Right ventricle myocardium inferior (tissue), 1 donor: Measurements from ENCODE around the gene APBB1IP. TPM values are rescaled to one million over a fixed set of nuclear protein-coding genes. Genes with fewer than 3 reads are reported as not detected.
"Not testable (repeated sequence)": the region's sequence is repeated elsewhere in the genome, so short reads cannot be mapped to it uniquely, and the experiment has no call there.

ENCODE experiments used
- ATAC-seq: fragments of 200-7000 bp; cut with Tn5 transposase; one replicate; pipeline ENCODE4 v1.9.1; 2020; ENCODE audit warnings: mild to moderate bottlenecking, moderate library complexity
- DNase-seq: peaks from one replicate; pipeline ENCODE4 v3.0.0; 2021; ENCODE audit errors: missing footprints
- intact Hi-C: fragments of 100-400 bp; cut with DNase I; formaldehyde crosslinking; loops from one replicate; pipeline ENCODE4 v1.11.0; 2022
- total RNA-seq: library from RNA; stranded (reverse); fragmentation: NEBNext Ultra II Directional; extraction: Animal tissue kit (Norgen Biotek cat#: 25700); gene quantifications from one replicate; pipeline ENCODE4 v1.2.1, GENCODE V29; 2021
- donor health status: DM: no; HTN: yes; CAD: no; lungs with severe emphysema.

The APBB1IP gene
- total RNA-seq, 1 donor from 2014 or later: 4.8 TPM

DNA sequence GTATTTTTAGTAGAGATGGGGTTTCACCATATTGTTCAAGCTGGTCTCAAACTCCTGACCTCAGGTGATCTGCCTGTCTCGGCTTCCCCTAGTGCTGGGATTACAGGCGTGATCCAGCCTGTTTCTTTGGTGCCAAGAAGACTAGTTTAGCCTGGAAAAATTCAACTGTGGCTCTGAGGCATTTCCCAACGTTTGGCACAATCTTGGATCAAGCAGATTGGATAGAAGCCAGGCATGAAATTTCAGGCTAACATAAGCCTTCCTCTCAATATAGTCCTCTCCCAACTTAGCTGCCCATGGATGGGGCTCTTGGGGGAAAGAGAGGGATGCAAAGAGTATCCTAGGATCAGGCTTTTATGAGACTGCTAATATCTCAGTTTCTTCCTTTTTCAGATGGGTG lies 53.8 kb downstream of the APBB1IP start:
- intact Hi-C loops: no loop called here
- no peak for DNase-seq
- peak; percentile 20 for ATAC-seq

DNA sequence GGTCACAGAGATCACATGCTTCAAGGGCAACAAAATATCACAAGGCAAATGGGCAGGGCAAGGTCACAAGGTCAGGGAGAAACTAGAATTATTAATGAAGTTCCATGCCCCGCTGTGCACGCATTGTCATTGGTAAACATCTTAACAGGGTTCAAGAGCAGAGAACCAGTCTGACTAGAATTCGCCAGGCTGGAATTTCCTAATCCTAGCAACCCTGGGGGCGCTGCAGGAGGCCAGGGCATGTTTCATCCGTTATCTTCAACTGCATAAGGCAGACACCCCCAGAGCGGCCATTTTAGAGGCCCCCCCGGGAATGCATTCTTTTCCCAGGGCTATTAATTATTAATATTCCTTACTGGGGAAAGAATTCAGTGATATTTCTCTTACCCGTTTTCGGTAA lies 54.6 kb downstream of the APBB1IP start:
- ATAC-seq, intact Hi-C loops, DNase-seq: not testable (repeated sequence)

DNA sequence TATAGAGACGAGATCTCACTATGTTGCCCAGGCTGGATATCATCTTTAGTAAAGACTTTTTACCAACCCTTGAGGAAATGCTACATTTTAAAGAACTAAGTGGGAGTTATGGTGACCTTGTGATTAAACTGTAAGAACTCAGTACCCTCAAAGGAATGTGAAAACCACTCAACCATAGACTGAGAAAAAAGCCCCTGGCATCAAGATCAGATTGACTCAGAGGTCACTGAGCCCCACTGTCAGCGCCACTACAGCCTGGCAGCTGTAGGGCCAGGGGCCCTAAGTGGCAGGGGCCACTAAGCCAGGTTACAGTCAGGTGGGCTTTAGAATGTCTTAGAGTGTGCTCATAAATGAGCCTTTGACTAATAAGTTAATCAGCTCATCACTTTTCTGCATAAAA lies 55.9 kb downstream of the APBB1IP start:
- DNase-seq (no peak), ATAC-seq (no peak)
- intact Hi-C loops: no loop called here

DNA sequence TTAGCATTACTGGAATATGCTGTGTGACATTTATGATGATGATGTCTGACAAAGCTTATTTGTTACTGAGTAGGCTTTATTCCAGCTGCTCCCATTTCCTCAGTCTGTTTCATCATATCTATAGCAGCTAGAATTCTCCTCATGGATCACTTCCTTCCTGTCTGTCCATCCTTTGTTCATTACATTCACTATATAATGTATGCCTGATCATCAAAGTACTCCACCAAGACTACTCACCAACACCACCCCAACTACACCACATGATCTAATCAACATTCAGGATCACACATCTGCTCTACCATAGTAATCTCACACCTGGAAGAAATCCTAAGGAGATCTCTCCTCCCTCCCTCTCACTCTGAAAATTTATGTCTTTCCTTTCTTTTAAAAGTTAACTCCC lies 61.3 kb downstream of the APBB1IP start:
- DNase-seq: no peak
- ATAC-seq: no peak
- intact Hi-C loops: no loop called here

DNA sequence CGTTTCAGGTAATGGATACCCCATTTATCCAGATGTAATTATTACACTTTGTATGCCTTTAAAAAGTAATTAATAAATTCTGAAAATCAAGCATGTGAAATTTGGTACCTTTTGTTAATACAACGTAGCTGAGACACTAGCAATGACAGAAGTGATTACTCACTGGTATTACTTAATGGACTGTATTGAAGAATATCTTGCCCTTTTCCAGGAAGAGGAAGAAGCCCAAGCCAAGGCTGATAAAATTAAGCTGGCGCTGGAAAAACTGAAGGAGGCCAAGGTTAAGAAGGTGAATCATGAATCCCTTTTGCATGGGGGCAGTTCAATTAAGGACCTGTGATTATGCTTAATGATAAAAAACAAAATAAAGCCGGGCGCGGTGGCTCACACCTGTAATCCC lies 64.8 kb downstream of the APBB1IP start:
- ATAC-seq: no peak
- DNase-seq: no peak
- intact Hi-C loops: no loop called here

DNA sequence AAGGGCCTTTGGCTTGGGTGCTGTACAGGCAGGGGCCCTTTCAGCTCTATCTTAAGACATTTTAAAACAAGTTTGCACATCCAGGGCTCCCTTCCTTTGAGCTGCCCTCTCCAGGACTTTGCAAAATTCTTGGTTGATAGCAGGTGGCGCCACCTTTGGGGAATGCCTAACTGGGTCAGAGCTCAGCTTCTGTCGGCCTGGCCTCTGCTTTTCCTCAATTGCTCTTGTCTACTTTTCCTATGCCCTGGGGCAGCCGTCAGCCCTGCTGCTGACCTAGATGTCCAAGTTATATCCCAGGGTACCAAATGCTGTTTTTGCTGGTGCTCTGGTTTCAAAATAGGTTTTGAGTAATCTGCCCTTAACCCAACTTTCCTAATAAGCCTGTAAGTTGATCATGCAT lies 65.8 kb downstream of the APBB1IP start:
- DNase-seq (no peak), ATAC-seq (no peak)
- intact Hi-C loops: no loop called here

DNA sequence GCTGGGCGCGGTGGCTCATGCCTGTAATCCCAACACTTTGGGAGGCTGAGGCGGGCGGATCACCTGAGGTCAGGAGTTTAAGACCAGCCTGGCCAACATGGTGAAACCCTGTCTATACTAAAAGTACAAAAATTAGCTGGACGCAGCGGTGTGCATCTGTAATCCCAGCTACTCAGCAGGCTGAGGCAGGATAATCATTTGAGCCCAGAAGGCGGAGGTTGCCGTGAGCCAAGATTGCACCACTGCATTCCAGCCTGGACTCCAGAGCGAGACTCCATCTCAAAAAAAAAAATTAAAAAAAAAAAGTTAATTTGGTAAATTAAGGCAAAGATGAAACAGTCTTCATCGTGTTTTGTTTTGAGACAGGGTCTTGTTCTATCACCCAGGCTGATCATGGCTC lies 66.3 kb downstream of the APBB1IP start:
- DNase-seq, intact Hi-C loops, ATAC-seq: not testable (repeated sequence)

DNA sequence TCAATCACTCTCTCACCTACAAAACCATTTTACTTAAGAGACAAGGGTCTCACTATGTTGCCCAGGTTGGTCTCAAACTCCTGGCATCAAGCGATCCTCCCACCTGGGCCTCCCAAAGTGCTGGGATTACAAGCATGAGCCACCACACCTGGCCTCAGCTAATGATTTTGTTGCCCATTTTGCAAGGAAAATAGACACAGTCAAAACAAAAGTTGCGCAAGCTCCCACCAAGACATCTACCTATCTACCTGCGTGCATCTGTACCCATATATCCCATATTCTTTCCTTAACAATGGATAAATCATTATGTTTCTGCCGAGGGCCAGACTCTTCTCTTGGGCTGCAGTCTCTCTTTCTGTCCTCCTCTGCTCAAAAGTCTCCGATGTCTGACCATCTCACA lies 67.3 kb downstream of the APBB1IP start:
- no peak for ATAC-seq
- no peak for DNase-seq
- intact Hi-C loops: loop anchor here (5.0 kb wide), 1 partner anchor 363 kb away; no protein-coding TSS in a partner anchor

DNA sequence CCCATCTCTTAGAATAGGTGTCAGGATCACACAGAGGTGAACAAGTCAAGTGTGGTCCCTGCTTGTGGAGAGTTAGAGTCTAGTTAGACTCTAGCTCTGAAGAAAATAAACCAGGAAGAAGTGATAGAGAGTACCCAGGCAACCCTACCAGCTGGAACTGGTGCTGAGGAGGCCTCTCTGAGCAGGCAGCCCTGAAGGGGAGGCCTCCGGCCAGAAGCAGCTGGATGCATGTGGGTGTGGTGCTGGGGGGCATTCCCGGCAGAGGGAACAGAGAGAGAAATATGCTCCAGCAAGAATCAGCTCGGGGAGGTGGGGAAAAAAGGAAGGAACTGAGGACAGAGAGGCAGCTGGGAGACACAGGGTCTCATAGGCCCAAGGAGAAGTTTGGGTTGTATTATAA lies 68.6 kb downstream of the APBB1IP start:
- intact Hi-C loops: loop anchor here (5.0 kb wide), 1 partner anchor 364 kb away; no protein-coding TSS in a partner anchor
- DNase-seq (no peak), ATAC-seq (no peak)

DNA sequence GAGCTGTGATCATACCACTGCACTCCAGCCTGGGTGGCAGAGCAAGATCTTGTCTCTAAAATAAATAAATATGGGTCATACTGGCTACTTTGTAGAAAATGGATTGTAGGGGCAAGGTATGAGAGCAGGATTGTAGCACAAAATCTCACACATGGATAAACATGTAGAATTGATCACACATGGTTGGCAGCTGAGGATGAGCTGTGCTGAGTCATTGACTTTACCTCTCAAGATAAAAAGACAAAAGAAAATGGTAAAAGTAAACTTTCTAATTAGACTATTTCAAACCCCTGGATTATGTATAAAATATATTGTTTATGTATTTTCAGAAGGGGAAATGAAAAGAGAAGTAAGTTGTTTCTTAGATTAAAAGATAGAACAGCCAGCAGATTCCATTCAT lies 69.3 kb downstream of the APBB1IP start:
- intact Hi-C loops: loop anchor here (5.0 kb wide), 1 partner anchor 365 kb away; no protein-coding TSS in a partner anchor
- no peak for ATAC-seq
- DNase-seq: no peak

DNA sequence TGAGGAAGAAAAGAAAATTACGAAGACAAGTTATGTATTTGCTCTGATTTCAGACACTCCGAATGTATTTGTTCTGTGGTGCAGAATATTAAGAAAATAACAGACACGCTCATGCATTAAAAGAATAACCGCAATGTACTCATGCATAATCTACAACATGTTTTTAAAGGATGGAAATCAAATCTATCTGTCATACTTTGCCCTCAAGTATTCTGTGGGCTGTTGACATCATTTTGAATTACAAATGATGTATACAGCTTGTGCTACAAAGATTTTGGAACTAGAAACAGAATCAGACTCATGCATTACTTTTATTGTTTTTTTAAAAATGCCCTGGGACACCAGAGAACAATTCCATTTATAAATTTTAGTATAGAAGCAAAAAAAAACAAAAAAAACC lies 69.9 kb downstream of the APBB1IP start:
- ATAC-seq (no peak), DNase-seq (no peak)
- intact Hi-C loops: loop anchor here (5.0 kb wide), 1 partner anchor 366 kb away; no protein-coding TSS in a partner anchor

DNA sequence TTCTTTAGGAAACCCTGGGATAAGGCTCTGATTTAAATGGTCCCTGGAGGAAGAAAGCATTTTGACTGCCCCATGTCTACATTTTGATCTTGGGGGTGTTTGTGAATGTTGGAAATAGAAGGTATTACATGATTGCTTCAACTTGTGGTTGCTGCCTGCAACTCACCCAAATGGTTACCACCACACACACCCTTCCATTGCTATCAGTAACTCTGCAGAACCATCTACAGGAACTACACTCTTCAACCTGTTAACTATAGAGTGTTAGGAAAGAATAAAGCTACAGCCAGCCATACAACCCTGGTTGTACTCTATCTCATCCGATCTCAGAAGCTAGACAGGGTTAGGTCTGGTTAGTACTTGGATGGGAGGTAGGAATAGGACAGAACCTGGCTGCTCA lies 71.2 kb downstream of the APBB1IP start:
- DNase-seq (no peak), ATAC-seq (no peak)
- intact Hi-C loops: loop anchor here (5.0 kb wide), 1 partner anchor 367 kb away; no protein-coding TSS in a partner anchor

DNA sequence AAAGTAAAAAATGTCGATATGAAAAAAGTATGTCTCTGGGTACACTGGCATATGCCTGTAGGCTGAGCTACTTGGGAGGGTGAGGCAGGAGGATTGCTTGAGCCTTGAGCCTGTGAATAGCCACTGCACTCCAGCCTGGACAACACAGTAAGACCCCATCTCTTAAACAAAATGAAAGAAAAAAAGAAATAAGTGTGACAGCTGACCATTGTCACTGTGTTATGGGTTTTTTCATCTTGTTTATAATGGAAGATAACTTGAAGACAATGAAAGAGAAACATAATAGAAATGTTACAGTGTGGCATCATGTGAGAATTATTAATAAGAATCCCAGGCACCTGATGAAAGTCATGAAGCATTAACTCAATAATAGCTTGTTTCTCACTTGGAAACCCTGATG lies 75.0 kb downstream of the APBB1IP start:
- no peak for DNase-seq

DNA sequence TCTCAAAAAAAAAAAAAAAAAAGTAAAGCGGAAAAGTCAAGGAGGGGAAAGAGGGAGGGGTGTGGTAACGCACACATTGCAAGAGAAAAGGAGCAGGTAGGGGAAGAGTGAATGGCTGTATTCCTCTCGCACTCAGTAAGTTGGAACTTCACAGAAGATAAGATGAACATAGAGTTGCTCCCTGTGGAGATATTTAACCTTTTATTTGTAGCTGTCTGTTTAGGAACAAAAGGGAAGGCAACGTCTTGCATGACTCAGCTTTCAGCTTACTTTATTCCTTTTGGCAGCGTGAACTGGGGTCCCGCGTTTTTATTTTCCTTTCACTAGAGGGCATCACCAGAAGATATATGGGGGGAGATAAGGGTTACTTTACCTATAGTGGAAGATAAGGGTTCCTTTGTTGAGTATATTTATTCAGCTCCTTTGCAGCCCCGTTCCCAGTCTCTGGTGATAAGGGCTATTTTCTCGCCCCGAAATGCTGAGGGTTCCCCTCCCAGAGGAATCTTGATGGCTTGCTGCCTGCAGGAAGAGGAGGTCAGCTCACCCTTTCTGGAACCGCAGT lies 78.5 kb downstream of the APBB1IP start:
- no peak for ATAC-seq
- intact Hi-C loops: no loop called here
- no peak for DNase-seq

More for the DNA sequence above, 75.0 kb downstream of the APBB1IP start:
- intact Hi-C loops: no loop called here
- ATAC-seq: no peak

DNA sequence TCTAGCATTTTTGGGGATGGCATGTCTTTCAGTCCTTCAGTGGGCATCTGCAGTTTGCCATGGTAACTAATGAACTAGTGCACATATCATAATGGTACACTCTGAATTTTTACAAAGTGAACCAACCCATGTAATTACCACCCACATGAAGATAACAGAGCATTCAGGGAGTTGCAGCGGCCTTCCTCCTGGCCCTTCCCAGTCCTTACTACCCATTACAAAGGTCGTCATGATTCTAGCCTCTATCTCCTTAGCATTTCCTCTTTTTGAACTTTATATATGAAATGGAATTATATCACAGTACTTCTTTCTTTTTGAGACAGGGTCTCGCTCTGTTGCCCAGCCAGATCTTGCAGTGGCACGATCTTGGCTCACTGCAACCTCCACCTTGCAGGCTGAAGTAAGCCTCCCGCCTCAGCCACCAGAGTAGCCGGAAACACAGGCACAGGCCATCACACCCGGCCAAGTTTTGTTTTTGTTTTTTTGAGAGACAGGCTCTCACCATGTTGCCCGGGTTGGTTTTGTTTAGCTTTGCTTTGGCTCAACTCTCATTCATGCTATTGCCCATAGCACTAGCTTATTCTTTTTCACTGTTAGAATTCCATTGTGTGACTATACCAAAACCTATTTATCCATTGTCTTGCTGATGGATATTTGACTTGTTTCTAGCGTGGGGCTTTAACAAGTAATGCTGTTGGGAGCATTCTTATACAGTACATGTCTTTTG lies 79.2 kb downstream of the APBB1IP start:
- ATAC-seq (no peak), DNase-seq (no peak)
- intact Hi-C loops: no loop called here

DNA sequence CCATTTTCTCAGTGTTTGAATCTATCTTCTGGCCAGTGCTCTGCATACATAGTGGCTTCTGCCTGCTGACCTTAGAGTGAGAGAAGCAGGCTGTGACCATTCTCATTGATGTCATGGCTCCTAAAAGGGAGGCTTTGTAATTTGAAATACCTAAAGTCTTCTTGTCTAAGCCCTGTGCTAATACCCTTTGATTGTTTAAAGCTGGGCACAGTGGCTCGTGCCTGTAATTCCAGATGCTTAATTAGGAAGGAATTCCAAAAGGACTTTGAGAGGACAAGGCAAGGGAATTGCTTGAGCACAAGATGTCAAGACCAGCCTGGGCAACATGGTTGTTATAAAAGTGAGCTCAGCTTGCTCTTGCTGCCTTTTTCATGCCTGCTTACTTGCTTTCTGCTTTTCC lies 81.7 kb downstream of the APBB1IP start:
- DNase-seq: no peak
- ATAC-seq: no peak
- intact Hi-C loops: no loop called here

DNA sequence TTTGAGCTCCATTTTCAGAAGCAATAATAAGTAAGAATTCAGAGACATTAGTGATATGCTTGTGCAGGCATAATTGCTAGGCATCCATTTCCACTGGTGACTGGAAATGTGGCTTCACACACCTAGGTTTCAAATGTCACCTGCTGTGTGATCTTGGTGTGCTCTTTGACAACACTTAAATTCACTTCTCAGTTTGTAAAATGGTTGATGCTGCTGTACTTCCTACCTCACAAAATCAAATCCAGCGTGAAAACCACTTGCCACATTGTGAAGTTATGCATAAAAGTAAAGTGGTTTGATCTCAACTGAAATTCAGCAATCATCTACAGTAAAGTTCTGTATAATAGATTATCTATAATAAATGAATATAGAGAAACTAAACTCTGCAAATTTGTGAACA lies 82.4 kb downstream of the APBB1IP start:
- intact Hi-C loops: no loop called here
- ATAC-seq (no peak), DNase-seq (no peak)

DNA sequence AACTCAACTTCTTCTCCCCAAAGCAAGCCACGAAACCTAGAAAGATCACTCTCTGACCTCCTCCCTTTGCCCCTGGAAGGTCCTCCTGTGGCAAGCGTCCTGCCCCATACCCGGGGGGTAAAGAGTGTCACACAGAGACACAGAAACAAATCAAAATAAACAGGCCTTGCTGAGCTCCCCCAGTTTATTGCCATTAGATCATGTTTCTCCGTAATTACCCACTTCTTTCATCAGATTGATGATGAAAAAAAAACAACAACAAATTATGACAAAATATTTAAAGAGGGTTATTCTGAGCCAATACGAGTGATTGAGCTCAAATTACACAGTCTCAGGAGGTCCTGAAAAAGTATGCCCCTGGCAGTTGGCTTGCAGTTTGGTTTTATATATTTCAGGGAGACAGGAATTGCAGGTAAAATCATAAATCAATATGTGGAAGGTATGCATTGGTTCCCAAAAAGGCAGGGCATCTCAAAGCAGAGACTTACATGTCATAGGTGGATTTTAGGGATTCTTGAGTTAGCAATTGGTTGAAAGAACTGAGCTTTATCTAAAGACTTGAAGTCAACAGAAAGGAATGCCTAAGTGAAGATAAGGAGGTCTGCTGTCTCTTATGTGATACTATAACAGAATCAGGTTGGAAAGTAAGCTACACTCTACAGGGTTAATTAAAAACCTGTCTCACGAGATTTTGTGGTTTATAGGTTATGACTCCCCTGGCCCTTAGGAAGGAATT lies 86.2 kb downstream of the APBB1IP start:
- ATAC-seq: no peak
- intact Hi-C loops: no loop called here

DNA sequence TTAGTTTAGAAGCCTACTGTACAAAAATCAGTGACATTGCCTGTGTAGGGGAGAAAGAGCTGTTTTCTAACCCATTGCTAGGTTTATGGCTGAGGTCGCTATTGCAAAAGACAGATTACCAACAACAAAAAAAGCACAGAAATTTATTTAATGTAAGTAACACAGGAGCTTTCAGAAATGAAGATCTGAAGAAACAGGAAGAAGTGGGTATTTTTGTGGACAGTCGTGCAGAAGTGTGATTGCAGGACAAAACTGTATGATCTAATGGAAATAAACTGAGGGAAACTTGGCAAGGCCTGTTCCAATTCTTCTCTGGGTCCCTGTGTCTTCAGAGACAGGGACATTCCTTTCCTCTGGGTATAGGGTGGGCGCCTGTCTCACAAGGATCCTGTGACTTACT lies 87.4 kb downstream of the APBB1IP start:
- intact Hi-C loops: no loop called here
- DNase-seq: no peak
- no peak for ATAC-seq

More for the DNA sequence above, 86.2 kb downstream of the APBB1IP start:
- no peak for DNase-seq

DNA sequence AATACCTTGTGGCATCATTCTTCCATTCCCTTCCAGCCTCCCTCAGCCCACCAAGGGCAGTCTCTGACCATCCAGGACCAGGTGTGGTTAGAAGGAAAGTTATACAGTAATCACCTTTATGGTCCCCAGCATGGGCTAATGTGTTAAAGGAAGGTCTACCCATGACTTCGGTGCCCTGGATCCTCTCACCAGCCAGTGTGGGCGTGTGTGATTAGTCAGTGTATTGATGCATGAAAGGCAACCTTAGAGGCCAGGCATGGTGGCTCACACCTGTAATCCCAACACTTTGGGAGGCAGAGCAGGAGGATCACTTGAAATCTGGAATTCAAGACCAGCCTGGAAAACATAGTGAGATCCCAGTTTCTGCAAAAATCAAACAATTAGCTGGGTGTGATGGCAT lies 88.9 kb downstream of the APBB1IP start:
- no peak for DNase-seq
- intact Hi-C loops: no loop called here
- no peak for ATAC-seq
